Tongue (tissue), 2 donors: ENCODE results near the gene OR2T8. TPM values are rescaled to one million over a fixed set of nuclear protein-coding genes. Genes with fewer than 3 reads are reported as not detected.

Source experiments
- DNase-seq: peaks from one replicate; pipeline ENCODE4 v3.0.0-alpha.2; 2015
- total RNA-seq: library from RNA; depleted of rRNA; stranded (reverse); fragments of >200 nt; gene quantifications from one replicate; pipeline ENCODE4 v1.2.3, GENCODE V29; 2014

Gene OR2T8
- not detected for total RNA-seq

GRCh38 chr1:247919952-247920351 is at the start of gene OR2T8:
TSS of gene OR2T8 (plus strand) at chr1:247920252. CDS start at chr1:247921018, 766 bp downstream.
- no peak for DNase-seq

- DNase-seq: no peak
Observed at GRCh38 chr1:247883346-247883745, 36.7 kb upstream of the OR2T8 start.

- DNase-seq: no peak
Observed at GRCh38 chr1:247884797-247885413, 35.1 kb upstream of the OR2T8 start.

GRCh38 chr1:247895163-247895637 is 24.9 kb upstream of the OR2T8 start, which contains the start of gene OR2W3:
TSS of gene OR2W3 (plus strand) at chr1:247895587. CDS start at chr1:247895587, 0 bp downstream.
- no peak for DNase-seq

- DNase-seq: no peak
Observed at GRCh38 chr1:247895976-247896375, 24.1 kb upstream of the OR2T8 start.

- no peak for DNase-seq
Observed at GRCh38 chr1:247904122-247904521, 15.9 kb upstream of the OR2T8 start.

- no peak for DNase-seq
Observed at GRCh38 chr1:247905181-247905580, 14.9 kb upstream of the OR2T8 start.

- DNase-seq: no peak
Observed at GRCh38 chr1:247905910-247906503, 14.0 kb upstream of the OR2T8 start.

GRCh38 chr1:247906504-247907047 is 13.5 kb upstream of the OR2T8 start:
- no peak for DNase-seq

GRCh38 chr1:247908766-247909165 is 11.3 kb upstream of the OR2T8 start:
- DNase-seq: no peak

- DNase-seq: no peak
Observed at GRCh38 chr1:247913786-247914185, 6.3 kb upstream of the OR2T8 start.

- DNase-seq: peak; percentile 17
Observed at GRCh38 chr1:247914941-247915662, 5.0 kb upstream of the OR2T8 start.

GRCh38 chr1:247923941-247924340 is 3.9 kb downstream of the OR2T8 start:
- no peak for DNase-seq

GRCh38 chr1:247924868-247925267 is 4.8 kb downstream of the OR2T8 start, which contains the start of gene OR2AJ1:
TSS of gene OR2AJ1 (plus strand) at chr1:247924889. CDS start at chr1:247933769, 8,880 bp downstream.
- no peak for DNase-seq

GRCh38 chr1:247933989-247934388 is 13.9 kb downstream of the OR2T8 start:
- no peak for DNase-seq

- DNase-seq: no peak
Observed at GRCh38 chr1:247935781-247936180, 15.7 kb downstream of the OR2T8 start.

GRCh38 chr1:247936415-247936814 is 16.4 kb downstream of the OR2T8 start:
- DNase-seq: no peak

- DNase-seq: peak; percentile 66
Observed at GRCh38 chr1:247936965-247937734, 17.1 kb downstream of the OR2T8 start.

- no peak for DNase-seq
Observed at GRCh38 chr1:247942624-247943023, 22.6 kb downstream of the OR2T8 start.

GRCh38 chr1:247948558-247948957 is 28.5 kb downstream of the OR2T8 start, which contains the start of gene OR2L8:
TSS of gene OR2L8 (plus strand) at chr1:247948858. CDS start at chr1:247948858, 0 bp downstream.
- no peak for DNase-seq

GRCh38 chr1:247953408-247953807 is 33.4 kb downstream of the OR2T8 start:
- no peak for DNase-seq

- no peak for DNase-seq
Observed at GRCh38 chr1:247961791-247962190, 41.7 kb downstream of the OR2T8 start.
